Measurements from ENCODE around the gene RSPO1.
"Not testable (repeated sequence)": the region's sequence is repeated elsewhere in the genome, so short reads cannot be mapped to it uniquely, and the experiment has no call there.

The RSPO1 gene, protein sequence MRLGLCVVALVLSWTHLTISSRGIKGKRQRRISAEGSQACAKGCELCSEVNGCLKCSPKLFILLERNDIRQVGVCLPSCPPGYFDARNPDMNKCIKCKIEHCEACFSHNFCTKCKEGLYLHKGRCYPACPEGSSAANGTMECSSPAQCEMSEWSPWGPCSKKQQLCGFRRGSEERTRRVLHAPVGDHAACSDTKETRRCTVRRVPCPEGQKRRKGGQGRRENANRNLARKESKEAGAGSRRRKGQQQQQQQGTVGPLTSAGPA

DNA sequence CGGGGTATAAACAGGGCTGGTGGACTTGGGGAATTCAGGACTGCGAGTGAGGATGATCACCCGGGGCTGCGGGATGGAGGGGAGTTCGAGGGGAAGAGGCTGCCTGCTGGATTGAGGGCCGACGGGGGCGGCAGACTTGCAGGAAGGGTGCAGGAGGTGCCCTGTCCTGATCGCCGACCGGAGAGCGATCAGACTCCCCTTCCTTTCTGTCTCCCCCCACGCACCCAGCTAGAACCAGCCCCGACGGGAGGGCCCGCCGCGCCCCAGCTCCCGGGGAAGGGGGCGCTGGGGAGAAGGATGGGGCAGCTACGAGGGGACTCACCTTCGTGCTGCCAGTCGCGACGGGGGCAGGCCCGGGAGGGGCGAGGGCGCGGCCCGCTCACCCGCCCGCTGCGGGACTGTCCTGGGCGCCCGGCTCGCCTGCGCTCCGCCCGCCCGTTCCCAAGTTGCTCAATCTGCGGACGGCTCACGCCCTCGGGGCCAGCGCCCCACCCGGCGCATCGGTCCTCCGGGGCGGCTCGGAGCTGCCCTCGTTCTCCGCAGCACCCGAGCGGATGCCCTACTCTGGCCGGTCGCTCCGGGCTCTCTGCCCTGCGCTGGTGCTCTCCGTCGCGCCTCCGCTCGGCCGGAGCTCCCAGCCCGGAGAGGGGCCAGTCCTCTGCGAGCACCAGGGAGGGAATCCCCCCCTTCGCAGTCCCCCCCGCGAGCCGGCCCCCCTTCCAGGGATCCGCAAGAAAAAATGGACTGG lies at the start of gene RSPO1:
TSS of gene RSPO1 (minus strand) at position 649 of the 748 bp plus-strand sequence. CDS start 5,231 bp downstream, outside the sequence.
- peak; percentile 34 for DNase-seq

DNA sequence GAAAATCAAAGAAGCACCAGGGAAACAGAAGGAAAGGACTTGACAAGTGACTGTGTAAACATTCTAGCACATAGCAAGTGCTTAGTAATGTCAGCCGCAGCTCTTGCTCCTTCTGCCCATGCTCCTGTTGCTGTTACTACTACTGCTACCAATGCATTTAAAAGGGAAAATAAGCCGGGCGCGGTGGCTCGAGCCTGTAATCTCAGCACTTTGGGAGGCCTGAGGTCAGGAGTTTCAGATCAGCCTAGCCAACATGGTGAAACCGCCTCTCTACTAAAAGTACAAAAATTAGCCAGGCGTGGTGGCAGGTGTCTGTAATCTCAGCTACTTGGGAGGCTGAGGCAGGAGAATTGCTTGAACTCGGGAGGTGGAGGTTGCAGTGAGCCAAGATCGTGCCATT lies 49.5 kb upstream of the RSPO1 start:
- DNase-seq, result not testable (repeated sequence)

DNA sequence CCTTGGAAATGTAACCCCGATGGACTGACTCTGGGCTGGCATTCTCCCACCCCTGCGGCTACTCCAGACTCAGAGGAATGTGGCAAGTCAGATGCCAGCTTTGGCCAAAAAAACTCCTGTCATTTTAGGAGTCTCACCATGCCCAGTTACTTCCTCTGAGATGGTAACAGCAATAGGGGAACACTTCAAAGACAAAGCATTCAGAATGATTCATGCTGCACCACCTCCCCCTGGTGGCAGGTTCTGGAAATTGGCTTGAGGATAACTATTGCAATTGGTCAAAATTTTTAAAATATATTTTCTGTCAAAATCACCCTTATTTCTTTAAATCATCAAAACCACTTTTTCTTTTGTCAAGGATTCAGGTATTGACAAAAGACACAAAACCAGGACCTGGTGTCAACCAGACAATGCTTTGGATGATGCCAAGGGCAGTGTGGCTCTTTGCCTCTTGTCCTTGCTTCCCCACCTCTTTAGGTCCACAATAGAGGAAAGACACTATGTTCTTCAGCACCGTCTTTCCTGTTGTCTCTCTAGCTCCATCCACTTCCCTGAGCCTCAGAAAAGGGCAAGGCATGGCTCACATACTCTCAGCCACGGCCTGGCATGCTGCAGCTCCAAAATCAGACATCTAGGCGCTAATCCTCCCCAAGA lies 47.8 kb upstream of the RSPO1 start:
- peak; percentile 68 for DNase-seq

DNA sequence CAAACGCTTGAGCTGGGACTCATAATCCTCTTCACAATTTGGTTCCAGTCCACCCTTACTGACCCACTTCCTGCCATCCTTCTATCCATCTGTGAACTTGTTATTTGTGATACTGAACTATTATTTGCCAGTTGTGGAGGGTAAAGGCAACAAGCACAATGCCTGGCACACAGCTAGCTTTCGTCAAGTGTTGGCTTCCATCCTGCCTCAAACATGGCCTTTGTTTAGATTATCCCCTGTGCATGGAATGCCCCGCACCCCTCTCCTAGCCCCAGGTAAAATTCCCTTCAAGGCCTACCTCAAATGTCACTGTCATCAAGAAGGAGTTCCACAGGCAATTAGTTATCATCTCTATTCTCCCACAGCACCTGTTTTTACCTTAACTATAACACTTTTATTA lies 46.2 kb upstream of the RSPO1 start:
- no peak for DNase-seq

DNA sequence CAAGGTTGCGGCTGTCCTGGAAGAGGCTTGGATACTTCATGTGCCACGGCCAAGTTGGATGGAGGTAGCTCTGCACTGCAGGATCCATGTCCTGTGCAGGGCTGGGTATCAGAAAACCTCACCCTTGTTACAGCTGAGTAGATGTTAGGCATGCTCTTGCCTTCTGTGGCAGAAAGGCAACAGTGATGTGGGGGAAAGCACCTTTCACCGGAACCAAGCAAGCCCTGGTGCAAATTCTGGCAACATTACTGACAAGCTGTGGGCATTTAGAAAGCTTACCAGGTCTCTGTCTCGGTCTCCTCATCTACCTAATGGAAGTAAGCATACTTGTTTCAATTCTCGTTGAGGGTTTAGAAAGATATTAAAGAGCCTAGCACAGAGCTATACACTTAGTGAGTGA lies 43.1 kb upstream of the RSPO1 start:
- DNase-seq, result no peak

DNA sequence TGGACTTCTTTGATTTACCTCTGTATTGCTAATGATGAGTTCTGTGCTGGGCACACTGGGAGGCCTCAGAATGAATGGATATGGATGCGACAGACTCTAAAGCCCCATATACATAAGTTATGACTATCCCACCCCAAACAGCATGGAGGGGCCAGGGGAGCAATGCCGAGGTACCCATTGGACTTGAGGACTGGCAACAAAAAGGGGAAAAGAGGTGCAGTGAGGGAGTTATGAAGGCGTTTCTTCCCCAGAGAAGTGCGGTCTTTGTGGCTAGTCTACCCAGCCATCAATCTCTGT lies 42.4 kb upstream of the RSPO1 start:
- DNase-seq, result no peak

DNA sequence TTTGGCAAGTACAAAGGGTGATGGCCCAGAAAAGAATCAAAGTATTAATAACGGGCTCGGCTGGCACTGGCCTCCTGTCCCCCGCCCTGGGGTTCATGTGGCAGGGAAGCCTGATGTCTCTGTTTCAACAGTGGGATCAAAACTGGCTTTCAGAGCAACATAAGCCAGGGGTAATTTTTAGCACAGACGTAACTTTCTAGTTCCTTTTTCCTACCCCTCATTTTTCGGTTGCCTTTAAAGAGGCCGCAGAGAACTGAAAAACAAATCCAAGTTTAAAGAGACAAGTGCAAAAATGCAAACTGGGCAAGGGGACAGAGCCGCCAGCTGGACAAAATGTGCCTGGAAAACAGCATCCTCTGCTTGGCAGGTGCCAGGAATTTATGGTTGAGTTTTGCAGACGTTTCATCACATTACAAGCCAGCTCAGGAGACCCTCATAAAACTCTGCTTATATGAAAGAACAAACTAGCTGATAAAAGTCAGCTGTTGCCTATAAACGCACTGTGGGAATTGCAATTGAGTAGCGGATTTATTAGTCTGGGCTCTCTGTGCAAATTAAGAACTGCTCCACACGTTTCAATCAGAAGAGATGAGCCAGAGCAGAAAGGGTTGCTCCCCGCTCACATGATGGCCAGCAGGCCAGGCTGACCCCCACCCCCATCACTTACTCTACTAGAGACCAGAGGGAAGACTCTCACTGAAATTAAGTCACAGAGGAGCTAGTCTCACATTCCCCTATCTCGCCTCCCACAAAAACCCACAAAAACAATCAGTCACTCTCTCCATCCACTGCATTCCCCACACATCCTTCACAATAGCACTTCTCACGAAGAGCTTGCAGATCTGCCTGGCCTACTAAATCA lies 41.8 kb upstream of the RSPO1 start:
- DNase-seq, result no peak

DNA sequence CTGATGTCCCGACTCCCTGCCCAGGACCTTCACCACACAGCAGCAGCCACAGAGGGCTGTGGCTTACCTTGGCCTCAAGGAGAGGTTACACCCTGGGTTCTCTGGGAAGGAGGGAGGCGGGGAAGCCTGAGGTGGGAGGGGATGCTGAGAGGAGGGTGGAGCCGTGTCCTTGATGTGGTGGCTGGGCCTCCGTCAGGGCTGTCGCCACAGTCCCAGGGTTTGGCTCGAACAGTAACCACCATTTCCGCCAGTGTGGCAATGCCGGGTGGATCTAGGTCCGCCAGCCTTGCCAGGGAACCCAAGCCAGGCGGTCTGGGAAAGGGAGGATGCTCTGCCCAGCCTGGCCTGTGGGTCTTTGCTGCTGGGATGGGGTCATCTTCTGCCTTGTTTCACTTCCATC lies 39.2 kb upstream of the RSPO1 start:
- no peak for DNase-seq

DNA sequence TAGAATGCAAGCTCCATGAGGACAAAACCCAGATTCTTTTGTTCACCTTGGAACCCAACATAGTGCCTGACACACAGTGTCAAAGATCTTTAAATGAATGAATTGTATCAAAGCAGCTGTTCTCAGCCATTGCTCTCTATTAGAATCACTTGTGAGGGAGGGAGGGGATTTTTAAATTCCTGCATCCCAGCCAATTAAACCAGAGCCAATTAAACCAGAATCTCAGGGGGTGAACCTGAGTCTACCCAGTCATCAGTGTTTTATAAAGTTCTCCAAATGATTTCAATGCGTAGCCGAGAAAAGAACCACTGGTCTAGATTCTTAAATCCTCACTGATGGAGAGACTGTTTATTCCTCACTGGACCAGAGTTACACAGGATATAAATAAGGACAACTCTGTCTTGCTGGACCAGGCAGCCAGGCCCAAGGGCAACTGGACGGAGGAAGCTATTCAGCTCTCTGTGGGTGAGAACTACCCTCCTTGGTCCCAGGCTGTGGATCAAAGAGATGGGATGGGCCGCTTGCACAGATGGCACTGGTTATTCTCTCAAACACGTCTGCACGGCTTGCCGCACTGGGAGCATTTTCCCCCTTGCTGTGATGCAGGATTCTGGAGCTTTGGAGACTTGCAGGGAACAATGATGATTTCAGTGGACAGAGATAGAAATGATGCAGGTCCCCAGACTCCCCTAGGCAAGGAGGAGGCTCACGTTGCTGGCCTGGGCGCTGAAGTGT lies 37.6 kb upstream of the RSPO1 start:
- no peak for DNase-seq

DNA sequence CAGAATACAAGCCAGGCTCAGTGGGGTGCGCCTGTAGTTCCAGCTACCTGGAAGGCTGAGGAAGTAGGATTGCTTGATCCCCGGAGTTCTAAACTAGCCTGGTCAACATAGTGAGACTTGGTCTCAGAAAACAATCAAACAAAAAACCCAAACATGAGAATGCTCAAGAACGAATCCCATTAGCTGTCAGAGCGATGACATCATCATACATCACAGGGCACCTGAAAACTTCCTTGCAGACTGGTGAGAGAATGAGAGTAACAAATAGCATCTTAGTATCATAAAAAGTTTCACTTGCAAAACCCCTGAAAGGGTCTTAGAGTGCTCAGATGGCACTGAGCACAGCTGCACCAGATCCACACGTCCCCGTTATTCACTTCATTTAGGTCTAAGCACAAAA lies 36.6 kb upstream of the RSPO1 start:
- DNase-seq, result no peak

DNA sequence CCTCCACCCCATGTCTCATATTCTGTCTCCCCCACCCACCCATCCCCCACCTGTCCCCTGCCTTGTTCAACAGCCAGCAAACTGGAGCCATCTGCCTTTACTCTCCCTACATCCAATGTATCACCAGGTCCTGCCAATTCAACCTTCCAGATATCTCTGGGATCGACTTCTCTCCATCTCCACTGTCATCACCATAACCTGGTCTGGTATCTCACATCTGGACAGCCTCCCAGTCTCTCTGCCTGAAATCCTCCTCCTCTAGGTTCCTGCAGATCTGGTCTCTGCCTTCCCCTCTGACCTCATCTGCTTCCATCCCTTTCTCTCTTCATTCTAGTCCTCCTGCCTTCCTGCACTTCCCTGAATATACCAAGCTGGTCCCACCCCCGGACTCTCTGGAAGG lies 35.4 kb upstream of the RSPO1 start:
- no peak for DNase-seq

DNA sequence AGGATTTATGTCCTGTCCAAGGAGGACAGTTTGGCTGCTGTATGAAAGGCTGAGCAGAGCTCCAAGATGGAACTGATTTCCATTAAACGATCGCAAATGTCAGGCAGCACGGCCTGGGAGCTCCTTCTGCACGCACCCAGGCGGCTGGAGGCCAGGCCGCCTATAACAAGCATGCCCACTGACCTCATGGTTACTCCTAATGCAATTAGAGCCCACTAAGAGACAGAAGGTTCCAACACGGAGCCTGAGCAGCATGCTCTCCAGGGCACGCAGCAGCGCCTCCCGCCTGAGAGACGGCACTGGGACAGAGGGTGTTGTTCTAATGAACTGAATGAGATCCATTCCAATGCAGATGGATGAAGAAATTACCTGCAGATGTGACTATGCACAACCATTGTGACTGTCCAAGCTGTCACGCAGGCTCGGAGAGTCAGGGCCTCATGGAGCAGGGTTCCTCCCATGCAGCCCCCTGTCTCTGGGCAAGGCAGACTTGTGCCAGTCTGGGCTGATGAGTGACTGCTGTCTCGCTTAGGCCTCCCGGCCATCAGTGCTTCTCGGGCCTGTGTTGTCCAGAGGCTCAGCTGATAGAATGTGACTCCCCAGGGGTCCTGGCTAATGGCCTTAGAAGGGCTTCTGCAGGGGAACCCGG lies 32.5 kb upstream of the RSPO1 start:
- no peak for DNase-seq

DNA sequence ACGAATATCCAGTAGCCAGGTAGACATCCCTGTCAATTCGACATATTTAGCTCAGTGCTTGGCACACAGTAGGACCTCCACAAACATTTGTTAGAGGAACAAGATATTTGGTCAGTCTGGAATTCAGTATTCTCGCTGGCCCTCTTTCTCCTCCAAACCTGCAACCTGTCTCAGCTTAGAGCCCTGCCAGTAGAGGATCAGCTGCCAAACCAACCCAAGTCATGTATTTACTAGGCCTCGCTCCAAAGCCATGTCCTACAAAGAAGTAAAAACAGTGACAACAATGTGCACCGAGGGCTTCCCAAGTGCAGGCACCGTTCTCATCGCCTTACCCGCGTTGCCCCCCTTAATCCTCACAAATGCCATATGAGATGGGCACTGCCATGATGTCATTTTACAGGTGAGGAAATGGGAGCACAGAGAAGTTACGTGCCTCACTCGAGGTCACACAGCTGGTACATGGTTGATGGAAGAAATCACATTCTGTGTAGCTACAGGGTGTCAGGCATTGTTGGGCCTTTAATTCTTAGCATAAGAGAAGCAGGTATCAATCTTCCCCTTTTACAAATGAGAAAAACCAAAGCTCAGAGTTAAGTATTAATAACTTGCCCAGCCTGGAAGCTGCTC lies 31.7 kb upstream of the RSPO1 start:
- DNase-seq, result no peak

DNA sequence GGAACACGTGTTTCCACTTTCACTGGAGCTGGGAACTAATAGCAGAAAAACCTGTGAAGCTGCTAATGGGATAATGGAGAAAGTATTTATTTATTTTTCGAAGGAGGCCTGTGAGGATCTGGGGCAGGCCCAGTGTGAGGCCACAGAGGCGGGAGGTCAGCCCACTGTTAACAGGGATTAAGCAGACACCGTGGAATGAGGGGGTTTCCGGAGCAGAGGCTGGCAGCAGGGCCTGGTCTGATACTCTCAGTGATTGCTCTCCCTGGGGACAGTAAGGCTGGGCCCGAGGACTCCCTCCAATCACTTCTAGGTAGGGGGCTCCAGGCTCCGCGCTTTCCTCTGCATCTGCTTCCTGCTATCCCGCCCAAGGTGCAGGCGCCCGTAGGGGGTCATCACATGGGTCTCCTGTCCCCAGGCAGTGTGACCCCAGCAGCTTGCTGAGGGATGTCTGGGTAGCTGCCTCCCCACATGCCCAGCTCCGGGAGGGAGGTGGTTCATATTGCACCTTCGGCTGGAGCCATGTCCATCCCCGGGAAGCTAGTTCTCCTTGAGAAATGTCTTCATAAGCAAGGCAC lies 28.8 kb upstream of the RSPO1 start:
- no peak for DNase-seq

DNA sequence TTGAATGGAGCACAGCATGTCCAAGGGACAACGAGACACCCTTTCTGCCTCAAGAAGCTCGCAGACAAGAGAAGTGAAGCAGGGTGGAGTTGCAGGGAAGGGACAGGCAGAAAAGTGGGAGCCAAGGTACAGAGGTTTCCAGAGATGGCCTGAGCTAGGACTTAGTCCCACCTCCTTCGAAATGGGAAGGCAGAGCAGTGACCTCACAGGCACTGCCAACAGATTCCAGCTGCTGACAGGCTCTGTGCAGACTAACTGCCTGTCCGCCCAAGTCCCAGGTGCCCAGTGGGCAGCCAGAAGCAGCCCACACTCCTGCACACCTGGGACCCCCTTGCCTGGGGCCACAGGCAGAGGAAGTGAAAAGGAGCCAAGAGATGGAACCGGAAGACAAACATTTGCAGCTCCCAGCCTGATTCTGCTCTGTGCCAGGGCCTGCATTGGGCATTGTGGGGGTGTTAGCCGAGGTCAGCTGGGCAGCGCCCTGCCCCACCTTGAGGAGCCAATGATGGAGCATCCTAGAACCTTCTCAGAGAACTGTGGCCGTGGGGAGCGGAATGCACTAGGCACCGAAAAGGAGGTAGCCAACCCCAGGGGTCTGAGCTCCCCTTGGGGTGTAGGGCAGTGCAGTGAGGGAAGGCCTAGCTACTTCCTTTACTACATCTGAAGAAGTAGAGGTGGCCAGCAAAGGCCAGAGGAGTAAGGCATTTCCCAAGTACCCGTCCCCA lies 27.5 kb upstream of the RSPO1 start:
- no peak for DNase-seq

DNA sequence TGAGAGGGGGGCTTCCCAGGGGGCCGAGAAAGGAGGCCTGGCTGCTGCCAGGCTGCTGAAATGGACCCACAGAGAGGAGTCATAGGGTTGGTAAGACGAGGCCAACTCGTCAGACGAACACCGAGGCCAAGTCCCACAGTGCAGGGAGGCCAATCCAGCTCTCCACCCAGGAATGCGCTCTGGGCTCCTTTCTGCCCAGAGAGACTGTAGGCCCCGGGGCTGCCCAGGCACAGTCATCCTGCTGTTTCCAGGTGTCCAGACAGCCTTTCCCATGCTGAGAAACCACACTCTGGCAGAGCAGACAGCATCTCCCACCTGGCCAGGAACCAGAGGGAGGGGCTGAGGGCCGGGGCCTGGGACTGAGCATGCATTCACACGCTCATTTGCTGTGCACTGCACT lies 26.7 kb upstream of the RSPO1 start:
- DNase-seq, result no peak

DNA sequence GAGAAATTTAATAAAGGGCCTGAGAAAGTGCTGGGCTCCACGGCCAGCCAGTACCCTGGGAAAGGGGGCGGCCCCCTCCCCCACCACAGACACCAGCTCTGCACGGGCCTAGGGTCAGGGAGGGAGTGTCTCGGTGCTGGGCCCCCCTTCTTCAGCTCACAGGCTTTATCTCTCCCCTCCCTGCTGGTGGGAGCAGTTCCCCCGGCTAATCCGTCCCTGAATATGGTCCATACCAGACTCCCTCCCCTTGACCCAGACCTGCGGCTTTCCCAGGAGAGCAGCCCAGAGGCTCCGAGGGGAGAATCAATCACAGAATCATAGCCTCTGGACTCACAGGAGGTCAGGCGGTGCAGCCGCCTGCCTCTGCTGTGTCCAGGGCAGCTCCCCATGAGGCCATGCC lies 26.0 kb upstream of the RSPO1 start:
- DNase-seq, result no peak

DNA sequence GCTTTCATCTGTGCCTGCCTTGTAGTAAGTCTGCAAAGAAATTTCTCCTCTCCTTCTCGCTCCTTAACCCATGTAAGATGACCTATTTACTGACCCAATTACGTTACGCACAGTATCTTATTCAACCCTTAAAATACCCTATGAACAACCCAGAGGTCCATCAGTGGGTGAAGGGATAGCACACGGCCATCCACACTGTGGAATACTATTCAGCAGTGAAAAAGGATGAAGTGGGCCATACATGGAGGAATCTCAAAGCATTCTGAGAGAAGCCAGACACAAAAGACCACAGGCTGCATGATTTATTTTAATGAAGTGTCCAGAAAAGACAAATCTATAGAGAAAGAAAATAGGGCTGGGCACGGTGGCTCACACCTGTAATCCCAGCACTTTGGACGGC lies 23.8 kb upstream of the RSPO1 start:
- DNase-seq, result no peak

DNA sequence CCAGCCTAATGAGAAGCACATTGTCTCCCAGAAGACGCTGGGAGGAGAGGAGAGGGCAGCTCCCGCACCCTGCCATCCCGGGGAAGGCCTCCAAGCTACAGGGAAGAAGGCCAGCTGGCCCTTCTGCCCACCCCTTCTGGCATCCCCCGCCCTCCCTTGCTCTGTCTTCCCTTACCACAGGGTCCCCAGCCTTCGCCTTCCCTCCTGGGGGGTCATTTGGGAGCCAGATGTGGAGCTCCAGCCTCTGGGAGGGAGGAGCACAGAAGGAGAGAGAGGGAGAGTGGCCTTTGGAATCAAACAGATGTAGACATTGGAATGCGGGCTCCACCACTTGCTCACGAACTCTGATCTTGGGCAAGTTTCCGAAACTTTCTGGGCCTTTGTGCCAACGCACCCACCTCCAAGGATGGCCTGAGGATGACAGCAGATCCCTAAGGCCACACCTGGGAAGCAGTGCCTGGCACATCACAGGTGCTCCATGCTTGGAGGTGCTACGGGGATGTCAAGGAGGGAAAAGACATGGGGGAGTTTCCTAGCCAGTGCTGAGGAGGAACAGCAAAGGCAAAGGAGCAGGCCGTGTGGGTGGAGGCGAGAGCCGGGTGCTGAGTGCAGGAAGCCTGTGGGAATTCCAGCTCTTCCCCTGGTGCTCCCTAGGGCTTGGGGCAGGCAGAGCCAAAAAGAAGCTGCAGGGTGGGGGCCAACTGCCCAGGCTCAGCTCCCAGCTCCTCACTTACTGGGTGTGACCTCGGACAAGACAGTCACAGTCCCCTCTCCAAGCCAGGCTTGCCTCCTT lies 23.1 kb upstream of the RSPO1 start:
- no peak for DNase-seq

DNA sequence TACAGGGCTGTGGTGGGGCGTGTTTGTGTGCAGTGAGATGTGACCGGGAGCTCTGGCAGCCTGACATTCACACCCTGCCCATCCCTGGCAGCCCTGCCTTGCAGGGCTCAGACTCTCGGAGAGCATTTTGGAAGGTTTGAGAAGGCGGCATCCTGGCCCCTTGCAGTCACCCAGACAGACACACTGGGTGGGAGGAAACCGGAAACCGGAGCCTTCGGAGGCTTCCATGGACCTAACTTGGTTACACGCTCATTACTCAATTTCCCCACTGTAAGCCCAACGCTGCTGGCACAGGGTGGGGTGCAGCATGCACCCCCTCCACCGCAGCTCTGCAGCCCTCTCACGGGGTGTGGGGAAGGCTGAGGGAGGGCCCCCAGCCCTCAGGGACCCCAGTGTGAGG lies 22.2 kb upstream of the RSPO1 start:
- no peak for DNase-seq
